A549 (cell line): ENCODE results near the gene ZNF222. TPM values are rescaled to one million over a fixed set of nuclear protein-coding genes. Genes with fewer than 3 reads are reported as not detected.

Source experiments
- ATAC-seq, 2 experiments: fragments of 200-7000 bp in 1 of 2; fragments of >200 bp in 1 of 2; cut with Nextera tagmentation in 1 of 2; cut with Tn5 transposase in 1 of 2; 3 replicates each; pipeline versions ENCODE4 v1.8.0 to v1.9.1; 2018 to 2020; ENCODE audit warnings: mild to moderate bottlenecking in 1 of 2, moderate library complexity in 1 of 2
- CTCF ChIA-PET: fragments of 300-600 bp; sonication (Branson Sonifier 250); formaldehyde crosslinking; extraction: SDS; loops from one replicate; lab custom pipeline; 2021; ENCODE audit warnings: antibody characterized with exemption, inconsistent platforms; lab: Yijun Ruan, JAX
- POLR2A ChIA-PET: fragments of 350-600 bp; formaldehyde crosslinking; extraction: SDS; loops from one replicate; lab custom pipeline; 2021; ENCODE audit warnings: antibody characterized with exemption, inconsistent platforms; lab: Yijun Ruan, JAX
- DNase-seq, 2 experiments: peaks; one replicate each; pipeline versions ENCODE4 v3.0.0 to v3.0.0-alpha.2; 2011 to 2016; ENCODE audit warnings: low read depth in 1 of 2, low spot score in 1 of 2
- FAIRE-seq: peaks from 2 replicates; lab custom pipeline; 2011; peaks lifted over from hg19 to GRCh38; lab: Jason Lieb, UNC
- H3K27ac ChIP-seq, 2 experiments: fragments of >200 bp; sonication (Bioruptor Twin); formaldehyde crosslinking; 3 replicates each; pipeline ENCODE4 v1.5.1; 2016 to 2017
- H3K4me1 ChIP-seq: fragments of >200 bp; sonication (Bioruptor Twin); formaldehyde crosslinking; 3 replicates; pipeline ENCODE4 v1.6.1; 2016
- H3K4me2 ChIP-seq: fragments of >200 bp; sonication (Bioruptor Twin); formaldehyde crosslinking; 3 replicates; pipeline ENCODE4 v1.6.1; 2016
- H3K4me3 ChIP-seq: fragments of >200 bp; sonication (Bioruptor Twin); formaldehyde crosslinking; 3 replicates; pipeline ENCODE4 v1.5.1; 2016
- H3K9me3 ChIP-seq: fragments of >200 bp; sonication (Bioruptor Twin); formaldehyde crosslinking; 3 replicates; pipeline ENCODE4 v1.6.1; 2016
- ATOH8 ChIP-seq: fragments of 250-450 bp; sonication (Bioruptor Pico); IDR thresholded peaks from 2 replicates; pipeline ENCODE4 v1.5.0; 2020; ENCODE audit warnings: low read depth, mild to moderate bottlenecking, moderate library complexity
- BCL3 ChIP-seq: fragments of >200 bp; sonication (Bioruptor Twin); formaldehyde crosslinking; IDR thresholded peaks from 3 replicates; pipeline ENCODE4 v1.6.1; 2016
- CBX2 ChIP-seq: fragments of 200-600 bp; sonication (generic); IDR thresholded peaks from 2 replicates; pipeline ENCODE4 v1.6.1; 2016; ENCODE audit warnings: low read depth, mild to moderate bottlenecking, borderline replicate concordance
- CBX8 ChIP-seq: fragments of 200-600 bp; sonication (generic); IDR thresholded peaks from 2 replicates; pipeline ENCODE4 v1.6.1; 2016
- CHD2 ChIP-seq: fragments of 150-350 bp; IDR thresholded peaks from 2 replicates; pipeline ENCODE4 v1.6.1; 2014; ENCODE audit warnings: low read length; ENCODE audit not compliant: partially characterized antibody
- E2F6 ChIP-seq: IDR thresholded peaks from 2 replicates; pipeline ENCODE4 v1.6.1; 2012; ENCODE audit warnings: low read depth, borderline replicate concordance
- EHF ChIP-seq: fragments of 250-450 bp; sonication (Bioruptor Pico); IDR thresholded peaks from 2 replicates; pipeline ENCODE4 v1.5.0; 2020; ENCODE audit warnings: mild to moderate bottlenecking
- ESRRA ChIP-seq: fragments of 150-350 bp; IDR thresholded peaks from 2 replicates; pipeline ENCODE4 v1.6.1; 2014; ENCODE audit warnings: mild to moderate bottlenecking, low read length, borderline replicate concordance
- FOSL2 ChIP-seq, 2 experiments: fragments of 450-650 bp in 1 of 2; fragments of >200 bp in 1 of 2; sonication (Bioruptor Twin) in 1 of 2; formaldehyde crosslinking; IDR thresholded peaks; 2 replicates each; pipeline versions ENCODE4 v1.5.0 to v1.6.1; 2016 to 2020; ENCODE audit warnings: mild to moderate bottlenecking in 1 of 2, moderate library complexity in 1 of 2
- HOXA7 ChIP-seq: fragments of 250-450 bp; sonication (Bioruptor Pico); IDR thresholded peaks from 2 replicates; pipeline ENCODE4 v1.5.0; 2020; ENCODE audit warnings: mild to moderate bottlenecking, moderate library complexity
- HOXB13 ChIP-seq: fragments of 250-450 bp; sonication (Bioruptor Pico); IDR thresholded peaks from 2 replicates; pipeline ENCODE4 v1.5.0; 2020; ENCODE audit warnings: low read depth, mild to moderate bottlenecking, moderate library complexity
- HOXB5 ChIP-seq: fragments of 250-450 bp; sonication (Bioruptor Pico); IDR thresholded peaks from 2 replicates; pipeline ENCODE4 v1.5.0; 2020; ENCODE audit warnings: mild to moderate bottlenecking, moderate library complexity
- JUN ChIP-seq, 2 experiments: fragments of >200 bp; sonication (Bioruptor Twin); formaldehyde crosslinking; IDR thresholded peaks; 2 replicates in 1 of 2; 3 replicates in 1 of 2; pipeline ENCODE4 v1.6.1; 2016 to 2017
- JUNB ChIP-seq: fragments of >200 bp; sonication (Bioruptor Twin); formaldehyde crosslinking; IDR thresholded peaks from 2 replicates; pipeline ENCODE4 v1.6.1; 2016
- MAFK ChIP-seq: fragments of 450-650 bp; IDR thresholded peaks from 2 replicates; pipeline ENCODE4 v1.6.1; 2014; ENCODE audit not compliant: partially characterized antibody
- MAX ChIP-seq: IDR thresholded peaks from 2 replicates; pipeline ENCODE4 v1.6.1; 2012
- MAZ ChIP-seq: fragments of 150-350 bp; IDR thresholded peaks from 2 replicates; pipeline ENCODE4 v1.6.1; 2014; ENCODE audit warnings: antibody characterized with exemption, low read depth, low read length, borderline replicate concordance
- MYC ChIP-seq: IDR thresholded peaks from 2 replicates; pipeline ENCODE4 v1.6.1; 2012; ENCODE audit warnings: mild to moderate bottlenecking, inconsistent platforms, low read length, improper control_type of control experiment, borderline replicate concordance
- NPAS2 ChIP-seq: fragments of 250-450 bp; sonication (Bioruptor Pico); IDR thresholded peaks from 2 replicates; pipeline ENCODE4 v1.8.0; 2022; ENCODE audit warnings: mild to moderate bottlenecking, moderate library complexity, borderline replicate concordance
- PBX3 ChIP-seq: IDR thresholded peaks from 2 replicates; pipeline ENCODE4 v1.6.1; 2012
- PHF8 ChIP-seq: fragments of 200-600 bp; sonication (generic); IDR thresholded peaks from 2 replicates; pipeline ENCODE4 v1.6.1; 2016; ENCODE audit warnings: low read depth, mild to moderate bottlenecking, antibody characterized with exemption, moderate library complexity, borderline replicate concordance
- POLR2AphosphoS2 ChIP-seq: conservative IDR thresholded peaks from 2 replicates; pipeline ENCODE4 v1.6.1; 2012; ENCODE audit warnings: low read length, improper control_type of control experiment, inconsistent platforms
- RAD21 ChIP-seq, 2 experiments: fragments of >200 bp in 1 of 2; sonication (Bioruptor Twin) in 1 of 2; formaldehyde crosslinking in 1 of 2; IDR thresholded peaks in 1 of 2; conservative IDR thresholded peaks in 1 of 2; 2 replicates in 1 of 2; 3 replicates in 1 of 2; pipeline ENCODE4 v1.6.1; 2012 to 2018; ENCODE audit warnings: inconsistent platforms in 1 of 2
- RCOR1 ChIP-seq: fragments of 150-350 bp; IDR thresholded peaks from 2 replicates; pipeline ENCODE4 v1.6.1; 2014; ENCODE audit warnings: antibody characterized with exemption, low read length, low read depth
- SREBF2 ChIP-seq: fragments of 450-650 bp; IDR thresholded peaks from 2 replicates; pipeline ENCODE4 v1.6.1; 2014; ENCODE audit warnings: mild to moderate bottlenecking, moderate library complexity
- USF2 ChIP-seq: fragments of 450-650 bp; IDR thresholded peaks from 2 replicates; pipeline ENCODE4 v1.6.1; 2014; ENCODE audit warnings: antibody characterized with exemption
- ZSCAN20 ChIP-seq: fragments of 250-450 bp; sonication (Bioruptor Pico); IDR thresholded peaks from 2 replicates; pipeline ENCODE4 v1.8.0; 2022; ENCODE audit warnings: mild to moderate bottlenecking, moderate library complexity
- WGBS: methylation state at CpG from one replicate; pipeline ENCODE4 v1.1.6; 2017; ENCODE audit errors: missing lambda C conversion rate; 5-methylcytosine and 5-hydroxymethylcytosine counted together
- polyA plus RNA-seq, 4 experiments: library from polyadenylated mRNA; depleted of rRNA in 3 of 4; stranded (reverse); fragments of >200 nt; fragmentation: RNase III in 1 of 4; extraction: RNeasy Plus Mini Kit Qiagen cat#74134 plus additional on column Dnase treatment in 1 of 4; gene quantifications; 2 replicates in 3 of 4; 3 replicates in 1 of 4; pipeline ENCODE4 v1.2.3, GENCODE V29; 2011 to 2017

ZNF222 gene
- polyA plus RNA-seq, 2 of the 4 experiments (the other 2 are of a cell fraction) = 4.7 to 7.0 TPM

GRCh38 chr19:44071824-44072542 is 46.8 kb downstream of the ZNF222 start, which contains the start of gene ZNF284 (continued):
- peak; percentile 75; the same call in 1 of the 2 replicates for TF ChIP-seq HOXB13
- no peak for TF ChIP-seq FOSL2 (IDR thresholded peaks at IDR 0.05)
- TF ChIP-seq FOSL2 (CRISPR knock-in tag; IDR thresholded peaks at IDR 0.05) = no peak
- TF ChIP-seq MAX = peak; percentile 89
- TF ChIP-seq USF2 = no peak
- no peak for TF ChIP-seq HOXB5 (CRISPR knock-in tag)
- no peak for TF ChIP-seq CBX2
- no peak for TF ChIP-seq RAD21 (conservative IDR thresholded peaks at IDR 0.05 in 1 of 2, IDR thresholded peaks at IDR 0.05 in 1 of 2)
- TF ChIP-seq E2F6 = peak; percentile 91
- no peak for TF ChIP-seq PBX3
- no peak for TF ChIP-seq ATOH8 (CRISPR knock-in tag)
- peak in 1 of 2 experiments; percentile 49; a peak in 1 of 5 replicates for TF ChIP-seq JUN (IDR thresholded peaks at IDR 0.05)
- no peak for TF ChIP-seq PHF8
- TF ChIP-seq EHF (CRISPR knock-in tag) = no peak
- no peak for TF ChIP-seq HOXA7 (CRISPR knock-in tag)
- TF ChIP-seq CHD2 = no peak
- no peak for TF ChIP-seq RCOR1
- no peak for TF ChIP-seq NPAS2 (CRISPR knock-in tag)
- no peak for TF ChIP-seq MAFK
- no peak for TF ChIP-seq ZSCAN20 (CRISPR knock-in tag)
- no peak for TF ChIP-seq JUNB
- no peak for TF ChIP-seq MYC
- TF ChIP-seq CBX8 = no peak

GRCh38 chr19:44072543-44073401 is 47.6 kb downstream of the ZNF222 start:
- ChIA-PET CTCF (interaction anchor here (1.1 kb wide), 1 partner anchor 179 kb away, joined by 3 read pairs; no protein-coding TSS in a partner anchor), POLR2A (no interaction called here)
- Histone ChIP-seq H3K4me3 (peak overlapping the region; percentile 55), H3K4me2 (peak overlapping the region; percentile 67), H3K9me3 (peaks cover 76% of the 10 kb centered on the region)
- WGBS = 52% methylated on average over 18 of the region's 18 CpGs
- DNase-seq = peak in 1 of 2 experiments; percentile 13
- no peak for TF ChIP-seq POLR2AphosphoS2
- no peak for TF ChIP-seq ESRRA
- no peak for TF ChIP-seq RCOR1
- no peak for TF ChIP-seq JUNB
- no peak for TF ChIP-seq MAZ
- no peak for TF ChIP-seq BCL3
- no peak for TF ChIP-seq SREBF2
- no peak for TF ChIP-seq CBX2
- TF ChIP-seq, all 56 proteins: peak for 0
- peak; percentile 40 to 58; a peak in 5 of 6 replicates for ATAC-seq
- H3K27ac ChIP-seq = peak overlapping the region; percentile 44 to 72; a peak in 4 of 6 replicates
- H3K4me1 ChIP-seq = no peaks in the 10 kb centered on the region
- FAIRE-seq = no peak
